GM19438 (cell line): ENCODE results near the gene SPN.
"Not testable (repeated sequence)": the region's sequence is repeated elsewhere in the genome, so short reads cannot be mapped to it uniquely, and the experiment has no call there.

Source experiments
- ATAC-seq: cut with Tn5 transposase; IDR thresholded peaks from one replicate; pipeline ENCODE4 v1.9.1; 2021; ENCODE audit warnings: low read depth; ENCODE audit not compliant: unreplicated experiment

SPN gene

GRCh38 chr16:29663016-29663806 lies at the start of gene SPN:
Gene SPN, plus strand, starts transcription at chr16:29663247. Its CDS starts 482 bp downstream, at chr16:29663729.
- ATAC-seq = peak; percentile 34

DNA sequence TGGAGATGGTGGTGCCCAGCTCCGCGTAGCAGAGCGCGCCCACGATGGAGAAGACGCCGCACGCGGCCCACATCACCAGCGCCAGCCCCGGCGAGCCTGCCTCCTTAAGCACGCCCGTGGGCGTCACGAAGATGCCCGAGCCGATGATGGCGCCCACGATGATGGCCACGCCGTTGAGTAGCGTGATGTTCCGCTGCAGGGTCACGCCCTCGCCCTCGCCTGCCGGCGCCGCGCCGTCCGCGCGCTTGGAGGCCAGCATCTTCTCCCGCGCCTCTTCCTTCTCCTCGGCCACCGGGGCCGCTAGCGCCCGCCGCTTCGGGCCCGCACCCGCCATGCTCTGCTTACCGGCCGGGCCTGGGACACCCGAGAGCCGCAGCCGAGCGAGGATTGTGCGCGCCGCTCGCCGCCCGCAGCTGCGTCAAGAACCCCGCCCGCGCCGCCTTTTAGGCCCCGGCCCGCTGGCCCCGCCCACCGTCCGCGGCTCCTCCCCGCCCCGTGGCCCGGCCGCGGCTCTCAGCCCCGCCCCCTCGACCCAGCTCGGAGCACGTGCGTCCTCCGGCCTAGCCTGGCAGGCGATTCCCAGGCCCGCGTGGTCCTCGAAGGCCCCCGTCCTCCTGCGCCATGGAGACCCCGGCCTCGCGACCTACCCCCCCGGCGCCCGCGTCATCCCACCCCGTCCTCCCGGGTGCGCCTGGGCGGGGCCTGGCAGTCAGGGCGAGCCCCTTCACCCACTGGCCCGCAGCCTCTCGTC lies 49.6 kb upstream of the SPN start:
- ATAC-seq = peak; percentile 40

DNA sequence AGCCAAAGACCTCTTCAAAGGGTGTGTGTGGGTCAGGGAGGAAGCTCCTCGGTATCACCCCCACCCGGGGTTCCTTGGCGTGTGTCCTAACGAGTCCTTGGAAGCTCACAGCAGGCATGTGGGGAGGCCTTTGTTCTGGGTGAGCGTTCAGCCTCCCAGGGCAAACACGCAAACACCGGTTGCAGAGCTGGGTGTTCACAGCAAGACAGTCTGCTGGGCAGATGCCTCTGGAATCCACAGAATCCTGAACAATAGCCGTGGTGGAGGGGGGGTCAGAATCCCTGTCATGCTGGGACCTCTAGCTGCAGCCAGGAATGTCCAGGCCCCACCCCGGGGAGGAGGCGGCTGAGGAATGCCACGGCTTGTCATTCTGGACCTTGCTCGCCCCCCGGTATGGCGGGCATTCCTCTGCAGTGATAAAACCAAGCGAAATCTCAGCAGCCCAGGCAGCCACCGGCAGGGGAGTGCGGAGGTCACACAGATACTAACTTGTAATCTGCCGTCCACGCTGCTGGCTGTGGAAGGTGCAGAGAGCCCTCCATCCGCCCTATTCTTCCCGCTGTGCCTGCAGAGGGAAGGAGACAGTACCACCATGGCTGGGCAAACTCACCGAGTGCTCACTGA lies 48.2 kb upstream of the SPN start:
- ATAC-seq = not testable (repeated sequence)

DNA sequence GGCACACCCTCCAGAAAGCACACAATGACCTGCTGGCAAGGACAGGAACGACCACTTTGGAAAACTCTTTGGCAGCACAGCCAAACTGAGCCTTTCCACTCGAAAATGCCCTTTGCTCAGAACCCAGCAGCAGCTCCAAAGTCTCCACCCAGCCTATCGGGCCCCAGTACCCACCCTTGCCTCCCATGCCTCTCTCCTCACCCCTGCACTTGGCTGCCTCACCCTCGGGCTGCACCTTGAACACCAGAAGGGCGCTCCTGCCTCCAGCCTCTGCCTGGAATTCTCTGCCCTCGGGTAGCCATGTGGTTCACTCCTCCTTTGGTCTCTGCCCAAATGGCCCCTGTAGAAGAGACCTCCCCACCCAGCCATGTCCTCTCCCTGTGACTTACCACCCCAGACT lies 46.9 kb upstream of the SPN start:
- ATAC-seq = not testable (repeated sequence)

DNA sequence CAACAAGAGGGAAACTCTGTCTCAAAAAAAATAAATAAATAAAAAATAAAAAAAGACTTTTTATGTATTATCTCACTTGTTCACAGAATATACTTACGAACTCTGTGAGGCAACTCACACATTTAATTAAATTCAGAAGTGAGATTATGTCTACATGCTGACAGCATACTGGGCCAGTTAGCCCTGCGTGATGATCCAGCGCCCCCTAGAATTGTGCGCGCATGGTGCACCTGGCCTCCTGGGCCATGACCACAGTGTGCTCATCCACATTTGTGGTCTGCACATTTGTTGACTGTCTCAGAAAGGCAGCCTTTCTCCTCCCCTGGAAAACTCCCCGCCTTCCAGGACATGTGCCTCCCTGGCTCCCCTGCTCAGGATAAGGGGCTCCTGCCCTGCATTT lies 42.5 kb upstream of the SPN start:
- not testable (repeated sequence) for ATAC-seq

DNA sequence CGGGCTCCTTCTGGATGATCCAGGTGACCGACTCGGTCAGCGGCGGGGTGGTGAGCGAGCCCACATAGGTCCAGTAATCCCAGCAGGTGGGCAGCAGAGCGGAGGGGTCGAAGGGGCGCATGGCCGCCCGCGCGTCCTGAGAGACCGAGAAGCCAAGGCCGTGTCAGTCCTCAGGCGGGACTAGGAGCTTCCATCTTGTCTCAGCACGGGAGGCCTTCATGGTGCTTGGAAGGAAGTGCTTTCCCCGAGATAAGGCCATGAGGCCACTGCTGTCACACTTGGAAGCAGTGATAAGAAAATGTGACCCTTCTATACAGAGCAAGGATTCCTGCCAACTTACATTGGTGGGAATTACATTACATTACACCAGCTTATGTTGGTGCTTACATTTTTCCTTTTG lies 40.3 kb upstream of the SPN start:
- ATAC-seq = not testable (repeated sequence)

DNA sequence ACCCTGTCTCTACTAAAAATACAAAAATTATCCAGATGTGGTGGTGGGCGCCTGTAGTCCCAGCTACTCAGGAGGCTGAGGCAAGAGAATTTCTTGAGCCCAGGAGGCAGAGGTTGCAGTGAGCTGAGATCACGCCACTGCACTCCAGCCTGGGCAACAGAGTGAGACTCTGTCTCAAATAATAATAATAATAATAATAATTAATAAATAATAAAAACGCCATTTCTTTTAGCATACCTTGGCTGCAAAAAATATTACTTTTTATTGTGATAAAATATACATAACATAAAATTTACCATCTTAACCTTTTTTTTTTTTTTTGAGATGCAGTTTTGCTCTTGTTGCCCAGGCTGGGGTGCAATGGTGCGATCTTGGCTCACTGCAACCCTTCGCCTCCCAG lies 39.8 kb upstream of the SPN start:
- ATAC-seq = not testable (repeated sequence)

- ATAC-seq = not testable (repeated sequence)
Observed at GRCh38 chr16:29625114-29625513, 37.9 kb upstream of the SPN start.

DNA sequence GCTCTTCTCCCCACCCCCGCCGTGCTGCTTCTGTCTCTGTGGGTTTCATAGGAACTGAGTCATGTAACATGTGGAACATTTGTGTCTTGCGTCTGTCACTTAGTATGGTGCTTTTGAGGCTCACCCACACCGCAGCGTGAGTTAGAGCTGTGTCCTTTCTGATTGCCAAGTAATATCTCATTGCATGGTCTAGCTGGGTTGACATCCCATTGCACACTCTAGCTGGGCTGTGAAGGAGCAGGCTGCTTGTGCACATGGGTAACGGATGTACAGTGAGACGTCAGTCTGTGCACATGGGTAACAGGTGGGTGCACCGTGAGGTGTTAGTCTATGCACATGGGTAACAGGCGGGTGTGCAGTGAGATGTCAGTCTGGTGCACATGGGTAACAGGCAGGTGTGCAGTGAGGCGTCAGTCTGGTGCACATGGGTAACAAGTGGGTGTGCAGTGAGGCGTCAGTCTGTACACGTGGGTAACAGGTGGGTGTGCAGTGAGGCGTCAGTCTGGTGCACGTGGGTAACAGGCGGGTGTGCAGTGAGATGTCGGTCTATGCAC lies 36.2 kb upstream of the SPN start:
- not testable (repeated sequence) for ATAC-seq

- ATAC-seq = not testable (repeated sequence)
Observed at GRCh38 chr16:29627661-29628075, 35.4 kb upstream of the SPN start.

DNA sequence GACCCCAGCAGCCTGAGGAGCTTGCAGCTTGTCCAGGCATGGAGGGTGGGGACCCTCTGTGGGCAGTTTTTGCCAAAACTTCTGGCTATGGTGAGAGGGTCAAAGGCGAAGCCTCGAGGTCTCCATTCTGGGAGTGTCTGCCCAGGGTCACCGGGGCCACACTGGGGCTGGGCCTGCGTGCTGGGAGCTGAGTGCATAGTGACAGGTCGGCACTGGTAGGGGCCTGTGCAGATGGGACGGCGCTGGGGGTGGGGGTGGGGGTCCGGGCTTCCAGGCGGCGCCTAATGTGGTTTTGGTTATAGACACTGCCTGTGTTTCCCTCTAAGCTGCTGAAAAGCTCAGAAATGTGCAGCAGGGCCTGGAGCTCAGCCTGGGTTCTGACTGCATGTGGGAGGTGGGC lies 34.3 kb upstream of the SPN start:
- not testable (repeated sequence) for ATAC-seq

DNA sequence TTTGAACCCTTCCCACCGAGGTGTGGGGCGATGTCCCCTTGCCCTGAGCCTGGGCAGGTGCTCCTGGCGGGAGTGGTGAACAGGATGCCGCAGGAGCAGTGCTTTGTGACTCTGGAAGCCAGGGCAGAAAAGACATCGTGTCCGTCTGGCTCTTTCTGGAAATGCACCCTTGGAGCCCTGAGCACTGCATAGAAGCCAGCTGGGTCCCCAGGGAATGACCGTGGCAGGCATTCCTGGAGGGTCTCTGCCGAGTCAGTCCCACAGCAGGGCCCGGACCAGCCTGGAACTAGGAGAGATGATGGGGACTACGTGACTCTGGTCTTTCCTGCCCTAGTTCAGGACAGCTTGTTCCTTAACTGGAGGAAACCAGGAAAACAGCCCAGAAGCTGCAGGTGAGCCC lies 33.7 kb upstream of the SPN start:
- ATAC-seq = not testable (repeated sequence)

- ATAC-seq = not testable (repeated sequence)
Observed at GRCh38 chr16:29631658-29632057, 31.4 kb upstream of the SPN start.

GRCh38 chr16:29635902-29636301 lies 27.1 kb upstream of the SPN start:
- ATAC-seq = not testable (repeated sequence)

GRCh38 chr16:29636368-29636767 lies 26.7 kb upstream of the SPN start:
- ATAC-seq = not testable (repeated sequence)

DNA sequence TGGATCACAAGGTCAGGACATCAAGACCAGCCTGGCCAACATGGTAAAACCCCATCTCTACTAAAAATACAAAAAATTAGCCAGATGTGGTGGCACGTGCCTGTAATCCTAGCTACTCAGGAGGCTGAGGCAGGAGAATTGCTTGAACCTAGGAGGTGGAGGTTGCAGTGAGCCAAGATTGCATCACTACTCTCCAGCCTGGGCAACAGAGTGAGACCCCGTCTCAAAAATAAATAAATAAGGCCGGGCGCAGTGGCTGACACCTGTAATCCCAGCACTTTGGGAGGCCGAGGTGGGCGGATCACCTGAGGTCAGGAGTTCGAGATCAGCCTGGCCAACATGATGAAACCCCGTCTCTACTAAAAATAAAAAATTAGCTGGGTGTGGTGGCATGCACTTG lies 24.3 kb upstream of the SPN start:
- not testable (repeated sequence) for ATAC-seq

DNA sequence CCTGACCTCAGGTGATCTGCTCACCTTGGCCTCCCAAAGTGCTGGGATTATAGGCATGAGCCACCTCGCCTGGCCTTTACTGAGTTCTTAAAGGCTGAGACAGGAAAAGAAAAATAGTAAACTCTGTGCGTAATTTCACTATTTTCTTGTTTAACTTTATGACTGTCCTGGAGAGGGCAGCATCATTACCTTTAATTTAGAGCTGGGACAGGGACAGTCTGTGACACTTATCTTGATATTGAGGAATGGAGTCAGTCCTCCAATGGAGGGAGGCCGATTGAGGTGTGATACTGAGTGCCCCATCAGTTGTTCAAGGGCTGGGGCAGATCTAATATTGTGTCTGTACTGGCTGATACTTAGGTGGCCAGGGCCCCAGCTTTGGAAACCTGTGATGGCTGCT lies 21.5 kb upstream of the SPN start:
- ATAC-seq = no peak

DNA sequence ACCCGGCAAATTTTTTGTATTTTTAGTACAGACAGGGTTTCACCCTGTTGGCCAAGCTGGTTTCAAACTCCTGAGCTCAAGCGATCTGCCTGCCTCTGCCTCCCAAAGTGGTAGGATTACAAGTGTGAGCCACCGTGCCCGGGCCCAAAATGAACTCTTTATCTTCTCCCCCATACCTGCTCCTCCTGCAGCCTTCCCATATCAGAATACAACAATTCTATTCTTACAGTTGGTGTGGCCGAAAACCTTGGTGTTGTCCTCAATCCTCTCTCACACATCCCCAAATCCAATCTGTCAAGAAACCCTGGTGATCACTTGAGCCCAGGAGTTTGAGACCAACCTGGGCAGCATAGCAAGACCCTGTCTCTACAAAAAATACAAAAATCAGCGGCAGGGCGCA lies 19.5 kb upstream of the SPN start:
- no peak for ATAC-seq

- ATAC-seq = no peak
Observed at GRCh38 chr16:29644338-29644857, 18.6 kb upstream of the SPN start.

- ATAC-seq = no peak
Observed at GRCh38 chr16:29644973-29645693, 17.9 kb upstream of the SPN start.
